ENCODE results near the gene MRPL52. TPM values are rescaled to one million over a fixed set of nuclear protein-coding genes. Genes with fewer than 3 reads are reported as not detected.

MRPL52 gene
- total and polyA plus RNA-seq, 2 donors (not counting 3 experiments of a cell fraction or from before 2014, with no cell fraction given) = 81.1 to 174 TPM

DNA sequence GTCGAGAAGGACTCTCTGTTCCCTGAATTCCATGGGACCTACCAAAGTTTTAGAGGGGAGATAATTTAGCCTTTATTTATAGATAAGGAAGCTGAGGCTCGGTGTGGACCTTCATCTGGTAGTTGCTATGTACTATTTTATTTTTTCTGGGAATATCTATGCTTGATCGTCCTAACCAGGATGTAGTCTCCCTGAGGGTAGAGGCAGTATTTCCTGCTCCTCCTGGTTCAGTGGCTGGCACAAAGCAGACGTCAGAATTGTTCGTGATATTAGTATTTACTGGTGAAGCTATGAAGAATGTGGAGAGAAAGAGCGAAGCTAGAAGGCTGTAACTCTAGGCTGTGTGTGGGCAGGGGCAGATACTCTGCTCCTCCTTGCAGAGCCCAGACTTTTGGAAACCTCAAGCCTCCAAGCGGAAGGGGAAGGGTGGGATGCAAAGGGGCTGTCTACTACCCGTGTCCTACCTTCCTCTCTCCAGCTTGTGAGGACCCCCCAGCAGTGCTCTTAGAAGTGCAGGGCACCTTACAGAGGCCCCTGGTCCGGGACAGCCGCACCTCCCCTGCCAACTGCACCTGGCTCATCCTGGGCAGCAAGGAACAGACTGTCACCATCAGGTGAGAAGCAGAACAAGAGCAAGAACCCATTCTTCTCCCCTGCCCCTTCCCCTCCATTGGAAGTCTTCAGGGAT, 43.3 kb downstream of the MRPL52 start:
- Histone ChIP-seq H3K79me2 (ENCODE audit: control insufficient read depth, insufficient read depth, low read length) (peaks cover 15% of the 10 kb centered on the region), H3K4me1 (ENCODE audit: control insufficient read depth, extremely low read depth, insufficient read depth, low read length) (peaks cover 18% of the 10 kb centered on the region), H3K27me3 (ENCODE audit: control insufficient read depth in 2 of 2, insufficient read depth in 2 of 2, low read length in 2 of 2) (no peaks in the 10 kb centered on the region), H3K4me2 (ENCODE audit: insufficient read depth, low read length) (peak overlapping the region; percentile 97), H4K20me1 (replicated peaks; ENCODE audit: control insufficient read depth, extremely low read depth, insufficient read depth, low read length) (no peaks in the 10 kb centered on the region), H3K9me3 (replicated peaks; ENCODE audit: control insufficient read depth, insufficient read depth, low read length) (no peaks in the 10 kb centered on the region), H3K9ac (replicated peaks; ENCODE audit: extremely low read depth, insufficient read depth, low read length) (peak overlapping the region; percentile 93), H2AFZ (ENCODE audit: low read depth, low read length) (no peak overlapping the region), H3K36me3 (ENCODE audit: control insufficient read depth in 2 of 2, extremely low read depth in 1 of 2, insufficient read depth in 2 of 2, low read length in 2 of 2) (peaks cover 13 to 38% of the 10 kb centered on the region in 2 experiments), H3K4me3 (replicated peaks in 1 of 3; ENCODE audit: insufficient read depth in 1 of 3, low read depth in 1 of 3, low read length in 3 of 3) (peak overlapping the region; percentile 68 to 78 (median 76)), H3K9me1 (replicated peaks; ENCODE audit: control insufficient read depth, extremely low read depth, insufficient read depth, low read length) (no peaks in the 10 kb centered on the region), H3K27ac (ENCODE audit: insufficient read depth, low read depth, low read length) (peak overlapping the region; percentile 89)
- TF ChIP-seq, protein P1, sequence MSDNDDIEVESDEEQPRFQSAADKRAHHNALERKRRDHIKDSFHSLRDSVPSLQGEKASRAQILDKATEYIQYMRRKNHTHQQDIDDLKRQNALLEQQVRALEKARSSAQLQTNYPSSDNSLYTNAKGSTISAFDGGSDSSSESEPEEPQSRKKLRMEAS (IDR thresholded peaks at IDR 0.05; ENCODE audit: insufficient read depth, insufficient read length) = no peak
- TF ChIP-seq FOS (IDR thresholded peaks at IDR 0.05; ENCODE audit: borderline replicate concordance, insufficient read depth, low read length) (no peak), MYC (IDR thresholded peaks at IDR 0.05; ENCODE audit: low read depth, low read length) (no peak), EZH2 (IDR thresholded peaks at IDR 0.05; ENCODE audit: borderline replicate concordance, low read depth, low read length, severe bottlenecking) (no peak), JUN (IDR thresholded peaks at IDR 0.05; ENCODE audit: borderline replicate concordance, insufficient read depth, insufficient read length, low read depth) (no peak), POLR2AphosphoS5 (IDR thresholded peaks at IDR 0.05; ENCODE audit: insufficient read depth, low read depth, low read length) (no peak), GATA2 (IDR thresholded peaks at IDR 0.05; ENCODE audit: insufficient read depth, insufficient read length, low read depth, low read length) (no peak), POLR2A (IDR thresholded peaks at IDR 0.05; ENCODE audit: low read depth, low read length) (no peak)
- TF ChIP-seq, protein P2, sequence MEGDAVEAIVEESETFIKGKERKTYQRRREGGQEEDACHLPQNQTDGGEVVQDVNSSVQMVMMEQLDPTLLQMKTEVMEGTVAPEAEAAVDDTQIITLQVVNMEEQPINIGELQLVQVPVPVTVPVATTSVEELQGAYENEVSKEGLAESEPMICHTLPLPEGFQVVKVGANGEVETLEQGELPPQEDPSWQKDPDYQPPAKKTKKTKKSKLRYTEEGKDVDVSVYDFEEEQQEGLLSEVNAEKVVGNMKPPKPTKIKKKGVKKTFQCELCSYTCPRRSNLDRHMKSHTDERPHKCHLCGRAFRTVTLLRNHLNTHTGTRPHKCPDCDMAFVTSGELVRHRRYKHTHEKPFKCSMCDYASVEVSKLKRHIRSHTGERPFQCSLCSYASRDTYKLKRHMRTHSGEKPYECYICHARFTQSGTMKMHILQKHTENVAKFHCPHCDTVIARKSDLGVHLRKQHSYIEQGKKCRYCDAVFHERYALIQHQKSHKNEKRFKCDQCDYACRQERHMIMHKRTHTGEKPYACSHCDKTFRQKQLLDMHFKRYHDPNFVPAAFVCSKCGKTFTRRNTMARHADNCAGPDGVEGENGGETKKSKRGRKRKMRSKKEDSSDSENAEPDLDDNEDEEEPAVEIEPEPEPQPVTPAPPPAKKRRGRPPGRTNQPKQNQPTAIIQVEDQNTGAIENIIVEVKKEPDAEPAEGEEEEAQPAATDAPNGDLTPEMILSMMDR (IDR thresholded peaks at IDR 0.05; ENCODE audit: extremely low read depth in 1 of 2, insufficient read depth in 1 of 2, low read depth in 1 of 2, low read length in 2 of 2) = no peak
- FAIRE-seq (no peak), DNase-seq (ENCODE audit: low read depth, low spot score) (no peak)
- intact Hi-C loops (cut with micrococcal nuclease) = loop anchor here (1.0 kb wide), 5 partner anchors 11 to 316 kb away; partner anchors contain the start of gene DAD1
- no TSS peak for BruUV-seq (replicated peaks)
- ChIA-PET POLR2A (interaction anchor here (0.6 to 0.7 kb wide), 2 partner anchors 21 to 258 kb away, joined by 3 to 4 read pairs; no protein-coding TSS in a partner anchor), CTCF (interaction anchor here (0.6 to 4.7 kb wide), 20 partner anchors 9 to 215 kb away, joined by 3 to 75 read pairs (median 8); partner anchors contain the start of genes MMP14, PRMT5, RBM23 and REM2)
- dilution Hi-C loops (cut with MboI; ENCODE audit: extremely low pct_ligation_motif_present, low sequenced_read_pairs) = no loop called here
